Activated CD4-positive, alpha-beta T cell treated with anti-CD3 and anti-CD28 coated beads for 4 hours (primary cell): ENCODE results near the gene DDX20.

ENCODE experiments used
- DNase-seq, 2 donors: peaks; one replicate each; pipeline ENCODE4 v3.0.0-alpha.2; 2020

The DDX20 gene

DNA sequence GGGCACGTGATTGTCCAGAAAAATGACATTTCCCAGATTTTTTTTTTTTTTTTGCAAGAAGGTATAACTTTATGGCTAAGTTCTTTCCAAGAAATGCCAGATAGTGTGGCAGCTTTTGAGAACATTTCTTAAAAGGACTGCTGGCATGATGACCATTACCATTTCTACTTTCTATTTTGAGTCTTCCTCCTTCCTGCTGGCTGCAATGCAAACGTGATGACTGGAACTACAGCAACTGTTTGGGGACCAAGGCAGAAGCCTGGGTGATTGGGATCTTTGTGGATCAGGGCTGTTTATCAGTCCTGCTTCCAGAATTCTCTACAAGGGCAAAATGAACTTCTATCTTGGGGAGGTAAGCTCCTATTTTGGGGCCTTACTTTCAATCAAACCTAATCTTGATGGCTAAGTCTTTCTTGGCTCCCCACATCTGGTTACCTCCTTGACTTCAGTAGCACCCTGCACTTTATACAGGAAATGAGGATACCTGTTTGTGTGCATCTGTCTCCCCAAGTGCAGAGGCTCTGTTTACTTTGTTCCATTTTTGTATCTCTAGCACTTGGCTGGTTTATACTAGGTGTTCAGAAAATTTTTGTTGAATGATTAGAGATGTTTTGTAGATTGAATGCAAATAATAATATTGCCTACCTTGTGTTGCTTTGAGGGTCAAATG, 3.7 kb upstream of the DDX20 start:
- DNase-seq = no peak

DNA sequence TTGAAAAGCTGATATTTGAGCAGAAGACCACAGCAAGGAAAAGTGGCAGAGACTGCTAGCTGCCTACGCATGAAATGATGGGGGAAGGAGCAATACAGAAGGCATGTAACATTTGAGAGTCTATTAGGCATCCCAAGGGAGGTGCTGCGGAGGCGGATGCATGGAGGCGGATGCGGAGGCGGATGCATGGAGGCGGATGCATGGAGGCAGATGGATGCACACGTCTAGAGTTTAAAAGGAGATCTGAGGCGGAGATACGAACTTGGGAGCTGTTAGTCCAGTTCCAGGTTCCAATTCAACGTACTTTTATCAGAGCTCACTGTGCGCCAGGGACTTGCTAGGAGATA, 744 bp upstream of the DDX20 start:
- DNase-seq = peak; percentile 32 to 36

DNA sequence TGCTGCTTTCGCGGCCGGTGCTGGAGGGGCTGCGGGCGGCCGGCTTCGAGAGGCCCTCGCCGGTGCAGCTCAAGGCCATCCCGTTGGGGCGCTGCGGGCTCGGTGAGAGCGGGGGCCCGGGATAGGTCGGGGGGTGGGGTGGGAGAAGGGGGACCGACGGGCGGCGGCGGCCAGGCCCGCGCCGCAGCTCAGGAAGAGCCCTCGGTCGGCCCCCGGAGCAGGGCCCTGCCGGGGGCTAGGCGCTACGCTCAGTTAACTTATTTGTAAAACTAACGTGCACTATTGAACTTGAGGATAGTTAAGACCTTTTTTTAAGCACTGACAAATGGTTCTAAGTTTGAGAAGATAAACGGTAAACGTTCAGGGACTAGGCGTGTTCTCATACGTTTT, 418 bp downstream of the DDX20 start:
- DNase-seq = no peak

DNA sequence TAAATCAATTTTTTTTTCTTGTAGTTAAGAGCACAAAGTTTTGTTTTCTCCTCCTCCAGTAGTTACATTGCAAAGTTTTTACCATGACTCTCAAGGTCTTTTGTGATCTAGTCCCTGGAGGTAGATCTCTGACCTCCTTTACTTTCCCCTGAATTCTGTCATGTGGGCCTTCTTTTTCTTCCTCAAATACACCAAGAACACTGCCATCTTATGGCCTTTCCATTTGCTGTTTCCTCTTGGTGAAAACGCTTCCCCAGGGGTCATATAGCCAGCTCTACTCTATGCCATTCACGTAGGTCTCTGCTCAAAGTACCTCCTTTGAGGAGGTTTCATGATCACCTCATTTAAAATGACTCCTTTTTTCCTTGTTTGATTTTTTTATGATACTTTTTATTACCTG, 2.7 kb downstream of the DDX20 start:
- no peak for DNase-seq

DNA sequence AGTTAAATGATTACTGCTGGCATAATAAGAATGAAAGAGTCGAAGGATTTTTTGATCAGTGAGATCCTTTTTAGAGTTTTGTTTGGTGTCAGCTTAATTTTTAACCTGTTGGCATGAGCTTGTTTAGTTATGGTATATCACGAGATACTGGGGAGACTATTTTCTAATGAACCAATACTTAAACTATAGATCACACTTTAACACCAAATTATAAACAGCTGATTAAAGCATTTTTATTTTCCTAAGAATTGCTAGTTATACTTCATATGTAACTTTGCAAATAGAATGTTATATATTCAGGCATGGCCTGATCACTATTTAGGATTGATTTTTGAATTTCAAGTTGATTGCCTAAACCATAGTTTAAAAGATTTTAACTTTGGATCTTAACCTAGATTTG, 6.0 kb downstream of the DDX20 start:
- no peak for DNase-seq

DNA sequence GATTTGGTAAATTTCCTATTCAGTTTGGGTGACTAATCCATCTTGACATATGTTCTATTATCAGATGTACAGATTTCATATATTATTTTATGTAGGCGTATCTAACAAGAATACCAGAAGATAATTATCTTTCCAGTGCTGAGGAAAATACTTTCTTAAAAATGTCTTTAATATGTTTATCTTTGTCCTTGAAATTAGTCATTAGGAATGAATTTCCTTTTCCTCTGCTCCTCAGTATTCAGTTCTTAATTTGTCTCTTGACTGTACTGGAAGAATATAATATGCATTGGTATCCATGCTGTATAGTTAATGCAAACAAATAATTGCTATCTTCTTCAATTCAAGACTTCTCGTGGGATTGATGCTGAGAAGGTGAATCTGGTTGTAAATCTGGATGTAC, 6.6 kb downstream of the DDX20 start:
- no peak for DNase-seq

DNA sequence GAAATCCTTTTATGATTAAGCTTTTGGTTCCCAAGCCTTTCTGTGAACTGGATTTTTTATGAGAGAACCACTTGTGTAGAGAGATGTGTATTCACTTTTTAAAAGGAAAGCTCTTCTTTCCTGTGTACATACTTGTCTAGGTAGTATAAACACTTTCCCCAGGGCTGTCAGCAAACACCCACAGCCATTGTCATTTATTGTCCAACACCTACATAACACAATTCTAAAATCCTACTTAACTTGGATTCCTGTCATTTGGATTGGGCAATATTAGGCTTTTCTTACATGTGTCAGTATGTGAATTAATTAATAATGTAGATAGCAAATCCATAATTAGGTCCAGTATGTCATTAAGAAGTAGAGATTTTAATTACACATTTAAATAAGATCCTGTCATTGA, 12.3 kb downstream of the DDX20 start:
- DNase-seq = no peak

DNA sequence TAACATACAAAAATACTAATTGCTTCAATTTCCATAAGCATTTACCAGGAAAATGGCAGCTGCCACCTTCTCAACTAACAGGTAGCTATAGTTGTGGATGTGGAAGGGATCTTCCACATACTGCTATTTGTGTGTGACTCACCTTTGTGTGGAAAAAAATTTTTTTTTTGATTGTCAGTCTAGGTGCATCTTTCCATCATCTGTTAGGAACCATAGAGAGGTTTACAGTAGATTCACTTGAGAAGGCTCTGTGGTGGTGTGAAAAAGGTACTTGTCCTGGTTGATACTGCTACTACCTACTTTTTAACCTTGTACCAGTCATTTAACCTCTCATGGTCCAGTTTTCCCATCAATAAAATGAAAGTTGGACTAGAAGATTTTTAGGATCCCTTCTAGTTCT, 12.9 kb downstream of the DDX20 start:
- DNase-seq = no peak

DNA sequence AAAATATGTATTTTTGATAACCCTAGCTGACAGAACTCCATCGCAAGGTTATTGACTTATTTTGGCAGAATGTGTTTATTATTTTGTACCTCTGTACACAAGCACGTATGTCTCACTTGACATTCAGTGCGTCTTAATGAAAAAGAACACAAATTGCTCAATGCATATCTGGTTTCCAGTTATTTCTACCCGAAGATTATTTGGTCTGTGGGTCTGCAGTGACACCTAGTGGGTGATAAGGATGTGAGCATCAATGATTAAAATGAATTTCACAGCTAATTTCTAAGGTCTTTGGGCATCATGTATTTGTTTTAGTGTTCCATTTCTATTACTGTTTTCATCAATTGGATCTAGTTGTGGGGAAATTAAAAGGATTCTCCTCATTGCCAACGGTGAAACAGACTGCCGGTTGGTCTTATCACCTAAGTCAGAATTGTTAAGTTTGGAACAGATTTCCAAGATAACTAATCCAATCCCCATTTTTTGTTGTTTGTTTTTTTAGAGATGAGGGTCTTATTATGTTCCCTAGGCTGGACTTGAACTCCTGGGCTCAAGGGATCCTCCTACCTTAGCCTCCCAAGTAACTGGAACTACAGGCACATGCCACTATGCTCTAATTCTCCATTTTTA, 13.9 kb downstream of the DDX20 start:
- peak; percentile 34 to 53 for DNase-seq

DNA sequence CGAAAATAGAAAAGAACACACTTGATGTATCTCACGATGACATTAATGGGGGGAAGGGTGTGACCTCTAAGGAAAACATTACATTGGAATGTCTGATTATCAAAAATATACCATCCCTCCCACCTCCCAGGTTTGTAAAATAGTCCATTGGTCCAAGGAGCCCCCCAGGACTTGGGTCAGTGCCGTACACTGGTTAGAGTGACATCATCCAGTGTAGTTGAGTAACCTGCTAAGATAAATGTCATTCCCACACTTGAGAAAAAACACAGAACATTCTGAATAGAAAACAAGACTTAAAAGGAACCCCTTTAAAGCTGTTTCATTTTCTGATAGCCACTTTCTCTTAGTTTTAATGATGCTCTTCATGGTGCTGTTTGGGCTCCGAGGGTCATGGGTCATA, 15.2 kb downstream of the DDX20 start:
- DNase-seq = no peak

DNA sequence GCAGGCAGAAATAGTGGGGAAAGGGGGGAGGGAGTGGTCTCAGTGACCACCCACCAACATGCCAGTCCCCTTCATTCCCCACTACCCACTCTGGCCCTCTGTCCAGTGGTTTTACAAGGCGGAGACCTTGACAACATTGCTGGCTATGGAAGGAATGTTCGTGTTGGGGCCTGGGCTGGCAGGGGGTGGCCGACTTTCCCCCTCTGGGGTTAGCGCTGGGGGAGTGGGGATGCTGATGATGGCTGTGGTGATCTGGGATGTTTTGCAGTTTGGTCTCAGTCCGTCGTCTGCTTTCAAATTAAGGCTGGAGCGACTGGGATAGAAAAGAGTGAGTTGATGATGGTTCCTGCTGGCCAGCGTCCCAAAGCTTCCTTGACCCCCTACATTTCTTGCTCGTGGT, 20.3 kb downstream of the DDX20 start:
- no peak for DNase-seq

DNA sequence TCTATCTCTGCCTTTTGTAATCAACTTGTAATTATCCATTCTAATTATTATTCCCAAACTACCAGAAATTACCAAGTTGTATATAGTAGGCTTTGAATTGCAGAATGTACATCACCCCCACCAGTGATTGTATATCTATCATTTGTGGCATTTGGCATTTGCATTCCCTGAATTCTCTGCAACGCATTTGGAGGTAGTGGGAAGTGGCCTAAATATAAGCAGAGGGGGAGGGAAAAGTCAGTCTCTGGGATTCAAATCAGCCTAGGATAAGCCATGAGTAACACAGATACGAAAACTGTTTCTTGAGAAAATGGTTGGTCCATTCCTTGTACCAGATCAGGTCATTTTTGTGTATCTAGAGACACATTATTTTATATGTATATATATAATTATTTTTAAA, 20.7 kb downstream of the DDX20 start:
- no peak for DNase-seq

DNA sequence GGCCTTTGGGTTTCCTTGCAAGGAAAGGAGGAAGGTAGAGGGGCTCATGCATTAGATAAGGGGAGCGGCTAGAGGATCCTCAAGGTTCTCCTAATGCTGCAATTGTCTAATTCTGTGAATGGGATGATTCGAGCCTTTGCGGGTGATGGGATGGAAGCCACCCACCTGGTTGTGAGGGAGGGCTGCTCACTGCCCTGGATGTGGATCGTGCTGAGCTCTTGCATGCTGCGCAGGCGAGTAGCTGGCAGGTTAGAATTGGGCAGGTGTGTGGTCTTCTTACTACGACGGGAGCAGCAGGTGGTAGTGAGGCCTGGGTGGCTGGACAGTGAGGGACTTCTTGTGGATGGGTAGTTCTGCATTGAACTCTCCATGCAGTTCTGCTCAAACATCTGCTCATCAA, 21.2 kb downstream of the DDX20 start:
- DNase-seq = no peak

DNA sequence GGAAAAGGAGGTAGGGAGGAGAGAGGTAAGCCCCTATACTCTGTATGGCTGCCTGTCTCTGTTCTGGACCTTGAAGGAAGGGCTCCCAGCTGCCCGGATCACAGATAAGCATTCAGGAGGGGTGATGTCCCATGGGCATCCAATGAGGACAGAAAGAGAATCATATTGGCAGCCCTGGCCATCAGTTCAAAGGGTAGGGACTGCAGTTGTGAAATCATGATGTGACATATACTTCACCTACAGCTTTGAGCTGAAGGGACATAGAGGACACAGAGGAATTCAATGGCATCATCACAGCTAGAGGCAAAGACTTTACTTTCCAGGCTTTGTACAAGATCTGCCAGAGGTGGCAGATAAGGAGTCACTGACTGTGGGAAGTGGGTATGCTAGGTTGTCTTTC, 21.6 kb downstream of the DDX20 start:
- no peak for DNase-seq

DNA sequence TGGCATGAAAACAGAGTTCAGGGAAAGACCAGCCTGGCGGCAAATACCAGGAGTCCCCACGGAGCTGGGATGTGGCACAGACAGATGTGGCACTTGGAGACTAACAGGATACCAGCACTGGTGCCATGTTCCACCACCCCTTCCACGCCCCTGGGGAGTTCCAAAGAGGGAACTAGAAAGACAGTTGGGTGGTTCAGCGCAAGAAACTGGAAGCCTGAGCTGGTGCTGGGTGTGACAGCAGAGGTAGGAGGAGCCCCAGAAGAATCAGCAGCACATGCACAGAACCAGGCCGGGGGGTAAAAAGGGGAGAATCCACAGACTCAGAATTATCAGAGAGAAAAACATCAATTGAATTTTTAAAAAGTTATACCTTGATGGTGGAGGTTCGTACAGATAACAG, 22.4 kb downstream of the DDX20 start:
- DNase-seq = no peak

DNA sequence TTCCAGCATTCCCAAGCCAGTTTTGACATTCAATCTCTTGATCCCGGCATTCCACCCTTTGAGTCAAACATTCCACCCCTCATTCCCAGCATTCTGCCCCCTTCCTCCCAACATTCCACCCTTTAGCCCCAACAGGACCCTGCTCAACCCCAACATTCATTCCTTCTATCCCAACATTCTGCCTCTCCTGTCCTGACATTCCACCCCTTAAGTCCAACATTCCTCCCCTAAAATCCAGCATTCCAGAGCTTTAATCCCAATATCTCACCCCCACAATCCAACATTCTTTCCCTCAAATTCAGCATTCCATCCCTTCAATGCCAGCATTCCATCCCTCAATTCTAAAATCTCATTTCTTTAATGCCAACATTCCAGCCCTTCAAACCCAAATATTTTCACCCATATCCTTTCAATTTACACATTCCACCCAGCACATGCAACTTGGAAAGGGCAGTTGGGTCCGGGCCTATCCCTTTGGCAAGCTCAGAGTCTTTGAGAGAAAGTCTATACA, 22.9 kb downstream of the DDX20 start:
- DNase-seq = no peak

DNA sequence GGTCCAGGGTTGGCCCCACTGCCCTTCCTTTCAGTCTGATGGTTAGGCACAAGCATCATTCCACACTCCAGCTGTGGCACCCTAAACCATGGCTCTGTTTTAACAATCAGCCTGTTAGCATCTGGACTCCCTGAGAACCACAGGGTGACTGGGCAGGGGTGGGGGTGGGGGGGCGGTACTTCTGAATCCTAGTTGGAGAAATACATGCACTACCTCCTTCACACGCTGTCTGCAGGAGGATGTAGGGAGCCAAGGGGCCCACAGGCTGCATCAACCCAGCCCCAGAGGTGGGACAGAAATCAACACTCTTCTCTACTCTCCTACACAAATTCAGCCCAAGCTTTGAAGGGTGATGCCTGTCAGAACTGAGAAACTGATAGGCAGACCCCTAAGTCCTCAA, 23.8 kb downstream of the DDX20 start:
- no peak for DNase-seq

DNA sequence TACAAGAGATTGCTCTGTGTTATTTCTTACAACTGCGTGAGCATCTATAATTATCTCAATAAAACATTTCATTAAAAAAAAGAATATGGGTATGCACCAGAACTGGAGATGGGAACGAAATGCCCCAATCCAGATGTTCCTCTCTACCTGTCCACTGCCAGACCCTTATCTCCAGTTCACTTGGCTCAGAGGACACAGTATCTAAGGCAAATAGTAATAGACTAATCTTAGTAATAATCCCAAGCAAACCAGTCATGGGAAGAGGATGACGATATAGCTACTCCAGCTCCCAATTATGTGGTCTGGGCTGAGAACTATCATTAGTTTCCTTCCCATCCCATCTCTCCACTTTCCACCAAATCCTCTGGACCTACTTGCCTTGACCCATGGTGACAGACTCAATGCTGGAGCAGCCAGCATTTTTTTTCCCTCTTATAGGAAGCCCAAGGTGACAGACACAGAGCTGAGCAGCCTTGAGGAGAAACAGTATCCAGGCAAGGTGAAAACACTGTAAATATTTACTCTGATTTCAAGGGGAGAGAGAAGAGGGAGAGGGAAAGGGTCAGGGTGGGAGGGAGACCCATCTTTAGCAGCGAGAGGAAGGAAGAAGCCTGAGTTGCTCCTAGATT, 28.7 kb downstream of the DDX20 start:
- DNase-seq = no peak

DNA sequence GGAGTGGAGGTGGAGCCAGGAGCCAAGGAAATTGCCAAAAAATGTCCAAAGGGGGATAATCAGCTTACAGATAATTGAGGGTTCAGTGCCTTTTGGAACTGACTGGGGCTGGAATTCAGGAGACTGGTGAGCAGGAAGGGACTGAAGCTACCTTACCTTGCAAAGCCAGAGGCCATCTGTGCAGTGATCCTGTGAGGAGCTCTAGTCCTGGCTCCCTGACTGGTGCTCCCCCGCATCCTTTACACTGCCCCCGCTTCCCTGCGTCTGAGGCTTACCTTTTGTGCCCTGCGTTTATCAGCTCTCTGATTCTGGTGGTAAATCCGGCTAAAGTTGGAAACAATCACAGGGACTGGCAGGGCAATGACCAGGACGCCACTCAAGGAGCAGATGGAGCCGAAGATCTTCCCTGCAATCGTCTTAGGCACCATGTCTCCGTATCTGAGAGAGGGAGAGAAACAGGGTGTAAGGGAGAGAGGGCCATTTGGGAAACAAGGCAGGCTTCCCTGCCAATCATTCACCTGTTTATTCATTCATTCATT, 31.0 kb downstream of the DDX20 start:
- DNase-seq = no peak

DNA sequence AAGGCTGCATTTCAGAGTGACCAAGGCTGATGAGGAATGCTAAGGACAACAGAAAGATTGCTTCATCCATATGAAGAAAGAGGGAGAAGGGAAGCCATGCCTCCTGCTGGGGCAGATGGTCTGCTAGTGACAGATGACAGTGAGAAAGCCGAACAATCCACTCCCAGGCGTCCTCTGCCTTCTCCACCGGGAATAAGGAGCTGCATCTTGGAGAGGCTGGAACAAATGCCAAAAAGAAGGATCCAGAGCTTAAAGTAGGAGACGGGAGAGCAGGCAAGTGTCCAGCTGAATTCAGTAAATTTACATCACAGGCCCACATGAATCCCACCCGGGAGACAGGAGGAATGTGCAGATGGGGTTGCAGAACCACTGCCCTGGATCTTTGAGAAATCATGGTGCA, 33.4 kb downstream of the DDX20 start:
- no peak for DNase-seq

DNA sequence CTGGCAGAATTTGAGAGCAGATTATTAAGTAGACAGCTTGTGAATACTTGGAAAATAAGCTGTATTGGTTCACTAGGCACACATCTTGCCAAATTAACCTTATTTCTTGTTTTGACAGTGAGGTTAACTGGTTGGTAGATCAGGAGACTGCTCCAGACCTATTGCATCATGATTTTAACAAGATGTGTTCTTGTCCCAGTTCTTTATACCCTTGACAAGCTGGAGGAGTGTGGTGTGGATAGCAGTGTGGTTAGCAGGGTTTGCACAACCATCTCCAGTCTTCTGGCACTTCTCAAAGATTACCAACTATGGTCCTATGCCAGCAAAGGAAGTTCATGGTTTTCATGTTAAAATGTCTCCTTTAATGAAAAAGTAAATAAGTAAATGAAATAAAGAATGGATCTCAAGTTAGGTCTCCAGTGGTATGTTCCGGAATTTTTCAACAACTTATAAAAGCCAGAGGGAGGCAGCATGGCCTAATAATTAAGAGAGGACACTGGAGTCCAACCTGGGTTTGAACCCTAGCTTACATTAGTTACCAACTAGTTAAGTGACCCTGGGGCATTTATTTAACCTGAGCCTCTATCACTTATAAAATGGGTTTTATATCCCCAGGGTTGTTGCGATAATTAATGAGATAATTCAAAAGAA, 34.1 kb downstream of the DDX20 start:
- no peak for DNase-seq

DNA sequence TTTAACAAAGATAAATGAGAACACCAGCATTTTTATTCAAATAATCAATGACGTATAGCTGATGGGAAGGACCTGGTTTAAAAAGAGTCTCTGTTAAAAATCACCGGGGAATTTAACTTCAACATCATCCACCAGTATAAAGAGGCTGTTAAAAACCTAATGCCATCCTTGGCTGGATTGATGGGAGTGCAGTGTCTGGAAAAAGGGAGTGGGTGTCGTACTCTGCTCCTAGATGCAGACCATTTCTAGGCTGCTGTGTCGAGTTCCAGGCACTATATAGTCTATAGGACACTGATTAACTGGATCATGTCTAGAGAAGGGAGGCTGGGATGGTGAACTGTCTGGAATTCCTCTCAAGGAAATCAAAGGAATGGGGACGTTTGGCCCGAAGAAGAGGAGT, 36.1 kb downstream of the DDX20 start:
- DNase-seq = no peak

DNA sequence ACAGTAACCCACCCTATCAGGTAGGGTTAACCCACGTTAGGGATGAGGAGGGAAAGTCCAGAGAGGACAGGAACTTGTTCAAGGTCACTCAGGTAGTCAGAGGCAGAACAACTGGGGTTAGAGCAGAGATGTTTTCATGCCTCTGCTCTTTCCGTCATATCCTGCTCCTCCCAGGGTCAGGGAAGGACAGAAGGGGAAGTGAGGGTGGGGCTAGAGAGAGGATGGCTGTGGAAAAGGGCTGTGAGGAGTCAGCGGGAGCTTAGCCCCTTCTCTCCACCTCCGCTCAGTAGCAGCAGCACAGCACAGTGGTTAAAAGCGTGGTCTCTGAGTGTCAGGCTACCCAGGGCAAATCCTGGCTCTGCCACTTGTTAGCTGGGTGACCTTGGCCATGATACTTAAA, 36.5 kb downstream of the DDX20 start:
- DNase-seq = no peak

DNA sequence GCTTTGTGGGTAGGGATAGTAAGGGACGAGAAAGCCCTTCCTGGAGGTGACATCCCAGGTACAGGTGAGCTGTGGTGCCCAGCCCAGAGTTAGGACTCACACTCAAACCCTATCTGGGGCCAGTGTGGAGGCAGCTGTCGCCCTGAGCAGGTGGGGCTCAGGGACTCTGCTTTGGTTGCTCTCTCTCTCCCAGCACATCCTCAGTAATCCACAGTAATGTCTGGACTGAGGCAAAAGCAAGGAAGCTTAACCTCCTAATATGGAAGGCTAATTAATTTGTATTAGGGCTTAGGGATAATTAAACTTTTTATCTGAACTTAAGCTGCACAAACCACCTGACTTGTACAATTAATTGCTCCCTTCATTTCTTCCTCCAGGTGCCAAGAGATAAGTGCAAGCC, 38.2 kb downstream of the DDX20 start:
- DNase-seq = no peak
